ENCODE data around the gene MICB. TPM values are rescaled to one million over a fixed set of nuclear protein-coding genes. Genes with fewer than 3 reads are reported as not detected.

MICB gene
- total RNA-seq, 4 donors from 2014 or later: 1.7 to 4.8 (median 2.0) TPM

DNA sequence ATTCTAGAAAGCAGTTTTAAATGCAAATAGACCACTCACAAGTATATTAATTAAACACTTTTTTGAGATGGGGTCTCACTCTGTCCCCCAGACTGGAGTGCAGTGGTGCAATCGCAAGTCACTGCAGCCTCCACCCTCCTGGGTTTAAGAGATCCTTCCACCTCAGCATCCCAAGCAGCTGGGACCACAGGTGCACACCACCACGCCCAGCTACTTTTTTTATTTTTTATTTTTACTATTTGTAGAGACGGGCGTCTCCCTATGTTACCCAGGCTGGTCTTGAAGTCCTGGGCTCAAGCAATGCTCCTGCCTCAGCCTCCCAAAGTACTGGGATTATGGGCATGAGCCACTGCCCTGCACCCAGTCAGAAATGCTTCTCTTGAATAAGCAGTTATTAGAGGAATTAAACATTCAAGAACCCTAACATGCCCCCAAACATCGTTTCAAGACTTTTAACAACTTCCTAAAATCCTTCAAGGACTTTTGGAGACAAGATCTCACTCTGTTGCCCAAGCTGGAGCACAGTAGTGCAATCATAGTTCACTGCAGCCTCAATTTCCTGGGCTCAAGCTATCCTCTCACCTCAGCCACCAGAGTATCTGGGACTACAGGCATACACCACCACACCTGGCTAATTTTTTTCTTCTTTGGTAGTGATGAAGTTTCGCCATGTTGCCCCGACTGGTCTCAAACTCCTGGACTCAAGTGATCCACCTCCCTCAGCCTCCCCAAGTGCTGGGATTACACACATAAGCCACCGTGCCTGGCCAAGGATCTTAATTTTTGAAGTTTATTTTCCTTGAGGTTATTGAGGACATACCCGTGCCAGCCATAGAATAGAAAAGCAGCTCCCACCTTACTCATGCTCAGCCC lies 34.1 kb downstream of the MICB start:
- no peak for ATAC-seq
- H3K9me3 ChIP-seq: no peaks in the 10 kb centered on the region
- no peaks in the 10 kb centered on the region for H3K27me3 ChIP-seq
- WGBS, 2 donors (ENCODE audit: low coverage in 1 of 2): 67 to 71% methylated on average over 7 to 9 of the region's 9 CpGs
- TF ChIP-seq POLR2A (IDR thresholded peaks at IDR 0.05) (no peak), CTCF (IDR thresholded peaks at IDR 0.05) (no peak)
- H3K4me3 ChIP-seq: no peak overlapping the region
- no peak overlapping the region for H3K27ac ChIP-seq
- peaks cover 8 to 78% of the 10 kb centered on the region in 2 donors for H3K36me3 ChIP-seq
- peaks cover 0 to 12% (median 0%) of the 10 kb centered on the region in 3 donors for H3K4me1 ChIP-seq

DNA sequence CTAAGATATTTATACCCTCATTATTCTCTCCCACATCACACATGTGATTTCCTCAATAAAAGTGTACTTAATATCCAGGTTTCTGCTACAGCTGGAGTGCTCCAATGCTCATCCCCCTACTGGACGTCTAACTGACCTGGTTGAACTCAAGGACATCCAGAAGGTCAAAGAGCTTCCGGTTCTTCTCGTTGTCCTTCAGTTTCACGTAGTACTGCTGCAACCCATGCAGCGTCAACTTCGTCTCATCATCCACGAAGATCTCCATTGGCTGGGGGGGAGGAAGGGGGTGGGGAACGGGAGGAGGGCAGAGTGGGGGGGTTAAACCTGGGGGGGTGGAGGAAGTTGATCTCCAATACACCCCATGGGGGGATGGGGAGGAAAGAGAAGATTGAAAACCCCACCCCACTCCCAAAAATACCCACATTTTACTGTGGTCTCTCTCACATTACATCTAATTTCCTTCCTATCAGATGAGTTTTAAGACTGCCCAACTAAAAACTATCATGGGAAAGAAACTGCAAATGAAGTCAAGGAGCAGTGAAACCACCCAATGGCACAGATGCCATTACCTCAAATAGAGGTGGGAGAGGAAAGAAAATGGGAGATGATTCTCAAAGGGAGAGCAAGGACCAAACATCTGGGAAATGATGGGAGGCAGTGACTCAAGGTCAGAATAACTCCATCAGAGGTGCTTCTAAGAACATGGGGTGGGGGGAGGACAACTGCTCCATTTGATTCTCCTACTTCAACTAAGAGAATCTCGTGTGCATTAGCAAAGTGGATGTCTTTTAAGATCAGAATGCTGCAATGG lies 34.9 kb downstream of the MICB start:
- Histone ChIP-seq H3K4me3 (no peak overlapping the region), H3K27me3 (no peaks in the 10 kb centered on the region), H3K4me1 (peaks cover 0 to 20% (median 0%) of the 10 kb centered on the region in 3 donors), H3K27ac (peak overlapping the region in 1 of 4 donors; percentile 7), H3K36me3 (peaks cover 8 to 86% of the 10 kb centered on the region in 2 donors), H3K9me3 (no peaks in the 10 kb centered on the region)
- 45 to 59% methylated on average over 5 to 8 of the region's 9 CpGs for WGBS, 2 donors (ENCODE audit: low coverage in 1 of 2)
- no peak for TF ChIP-seq CTCF (IDR thresholded peaks at IDR 0.05)
- no peak for TF ChIP-seq EP300 (IDR thresholded peaks at IDR 0.05)
- ATAC-seq: no peak

DNA sequence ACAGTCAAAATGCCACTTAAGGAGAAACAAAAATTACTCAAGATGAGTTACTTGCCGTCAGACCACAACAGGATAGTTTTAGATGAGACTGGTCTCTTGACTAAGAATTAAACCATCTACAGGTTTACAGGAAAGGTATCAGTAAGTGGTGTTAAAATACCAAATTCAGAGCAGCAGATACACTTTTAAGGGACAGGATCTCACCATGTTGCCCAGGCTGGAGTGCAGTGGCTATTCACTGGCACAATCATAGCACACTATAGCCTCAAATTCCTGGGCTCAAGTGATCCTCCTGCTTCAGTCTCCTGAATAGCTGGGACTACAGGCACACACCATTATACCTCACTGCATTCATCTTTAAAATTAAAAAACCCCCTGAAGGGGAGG lies 35.5 kb downstream of the MICB start:
- Histone ChIP-seq H3K9me3 (no peaks in the 10 kb centered on the region), H3K27me3 (no peaks in the 10 kb centered on the region), H3K27ac (peak overlapping the region in 1 of 4 donors; percentile 7), H3K4me1 (peaks cover 0 to 26% (median 0%) of the 10 kb centered on the region in 3 donors), H3K36me3 (peaks cover 8 to 92% of the 10 kb centered on the region in 2 donors), H3K4me3 (no peak overlapping the region)
- no peak for TF ChIP-seq EP300 (IDR thresholded peaks at IDR 0.05)
- no peak for TF ChIP-seq POLR2A (IDR thresholded peaks at IDR 0.05)
- TF ChIP-seq POLR2AphosphoS5 (IDR thresholded peaks at IDR 0.05): no peak
- no peak for TF ChIP-seq CTCF (IDR thresholded peaks at IDR 0.05)
- ATAC-seq: no peak
- 77 to 100% methylated on average over 1 of the region's 1 CpG for WGBS, 2 donors (ENCODE audit: low coverage in 1 of 2)

DNA sequence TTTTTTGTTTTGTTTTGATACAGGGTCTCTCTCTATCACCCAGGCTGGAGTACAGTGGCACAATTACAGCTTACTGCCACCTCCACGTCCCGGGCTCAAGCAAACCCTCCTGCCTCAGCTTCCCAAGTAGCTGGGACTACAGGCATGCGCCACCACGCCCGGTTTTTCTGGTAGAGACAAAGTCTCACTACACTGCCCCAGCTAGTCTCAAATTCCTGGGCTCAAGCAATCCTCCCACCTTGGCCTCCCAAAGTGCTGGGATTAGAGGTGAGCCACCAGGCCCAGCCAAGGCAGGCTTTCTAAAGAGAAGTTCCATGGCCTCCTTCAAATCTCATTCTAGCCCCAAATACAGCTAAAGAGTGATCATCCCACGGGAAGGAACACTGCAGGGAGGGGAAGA lies 36.1 kb downstream of the MICB start:
- Histone ChIP-seq H3K9me3 (no peaks in the 10 kb centered on the region), H3K4me3 (no peak overlapping the region), H3K4me1 (peaks cover under 1 to 31% (median 2%) of the 10 kb centered on the region in 3 donors), H3K27ac (no peak overlapping the region), H3K27me3 (no peaks in the 10 kb centered on the region), H3K36me3 (peaks cover 8 to 98% of the 10 kb centered on the region in 2 donors)
- no peak for TF ChIP-seq EP300 (IDR thresholded peaks at IDR 0.05)
- TF ChIP-seq CTCF (IDR thresholded peaks at IDR 0.05): no peak
- no peak for TF ChIP-seq POLR2A (IDR thresholded peaks at IDR 0.05)
- peak; percentile 18 for TF ChIP-seq POLR2AphosphoS5 (IDR thresholded peaks at IDR 0.05)
- ATAC-seq: no peak
- WGBS, 2 donors (ENCODE audit: low coverage in 1 of 2): 91% methylated on average over 3 of the region's 6 CpGs; no CpG with 5 or more reads in 1 of the 2 donors

Data from gastroesophageal sphincter (tissue), 4 donors.